A673 (cell line): Measurements from ENCODE around the gene CDH12. TPM values are rescaled to one million over a fixed set of nuclear protein-coding genes. Genes with fewer than 3 reads are reported as not detected.

Source experiments
- BruUV-seq: library from RNA; stranded (reverse); fragments of 400-500 nt; replicated peaks from 2 replicates; lab custom pipeline; 2021; lab: Mats Ljungman, UMichigan
- CTCF ChIA-PET: fragments of 300-600 bp; sonication (Branson Sonifier 250); formaldehyde crosslinking; loops from one replicate; lab custom pipeline; 2022; ENCODE audit warnings: antibody characterized with exemption; lab: Charles Lee
- POLR2A ChIA-PET: fragments of 300-600 bp; sonication (Branson Sonifier 250); formaldehyde crosslinking; loops from one replicate; lab custom pipeline; 2022; ENCODE audit warnings: antibody characterized with exemption; ENCODE audit not compliant: low non-redundant PET; lab: Charles Lee
- DNase-seq: peaks from one replicate; pipeline ENCODE4 v3.0.0-alpha.2; 2015; ENCODE audit warnings: low spot score
- H3K27ac ChIP-seq: fragments of 200-600 bp; sonication (generic); 2 replicates; pipeline ENCODE4 v1.5.1; 2016; ENCODE audit warnings: mixed run types, low read depth, mild to moderate bottlenecking, mixed read lengths, antibody characterized with exemption, low read length; ENCODE audit not compliant: poor library complexity, severe bottlenecking
- H3K27me3 ChIP-seq: fragments of 200-600 bp; sonication (generic); replicated peaks from 2 replicates; pipeline ENCODE4 v1.6.1; 2017; ENCODE audit warnings: mixed run types, low read depth, mild to moderate bottlenecking, mixed read lengths, antibody characterized with exemption, low read length; ENCODE audit not compliant: insufficient read depth, poor library complexity
- H3K36me3 ChIP-seq: fragments of 200-600 bp; sonication (generic); 2 replicates; pipeline ENCODE4 v1.6.1; 2016; ENCODE audit warnings: mixed run types, mild to moderate bottlenecking, mixed read lengths, antibody characterized with exemption, low read length; ENCODE audit not compliant: insufficient read depth, poor library complexity, severe bottlenecking
- H3K4me1 ChIP-seq: fragments of 200-600 bp; sonication (generic); 2 replicates; pipeline ENCODE4 v1.6.1; 2017; ENCODE audit warnings: mixed run types, mild to moderate bottlenecking, mixed read lengths, antibody characterized with exemption, low read length; ENCODE audit not compliant: insufficient read depth, poor library complexity, severe bottlenecking
- H3K4me3 ChIP-seq: fragments of 200-600 bp; sonication (generic); 2 replicates; pipeline ENCODE4 v1.5.1; 2016; ENCODE audit warnings: low read depth, mixed run types, mild to moderate bottlenecking, mixed read lengths, low read length; ENCODE audit not compliant: poor library complexity, severe bottlenecking
- H3K9me3 ChIP-seq: fragments of 200-600 bp; sonication (generic); 2 replicates; pipeline ENCODE4 v1.6.1; 2016; ENCODE audit warnings: mixed run types, low read depth, mild to moderate bottlenecking, mixed read lengths, antibody characterized with exemption, low read length; ENCODE audit not compliant: poor library complexity, severe bottlenecking
- EZH2 ChIP-seq: fragments of 200-600 bp; sonication (generic); IDR thresholded peaks from 2 replicates; pipeline ENCODE4 v1.6.1; 2017; ENCODE audit warnings: borderline replicate concordance, low read depth, mild to moderate bottlenecking, mixed read lengths, antibody characterized with exemption, low read length; ENCODE audit not compliant: poor library complexity, severe bottlenecking
- intact Hi-C: fragments of 100-400 bp; cut with micrococcal nuclease; formaldehyde crosslinking; loops from one replicate; pipeline ENCODE4 v1.10.0; 2022; ENCODE audit not compliant: unreplicated experiment
- total RNA-seq: library from RNA; stranded (reverse); gene quantifications from 2 replicates; pipeline ENCODE4 v1.2.3, GENCODE V29; 2021
- TF ChIP-seq, protein P1 (sequence below): fragments of 300-800, 200-600 bp; sonication (generic); conservative IDR thresholded peaks from 2 replicates; pipeline ENCODE4 v1.5.1; 2017; ENCODE audit warnings: low read depth, mild to moderate bottlenecking, antibody characterized with exemption, low read length, moderate library complexity, mixed read lengths

Gene CDH12
- total RNA-seq, 1 experiment from 2014 or later: 39.5 TPM

DNA sequence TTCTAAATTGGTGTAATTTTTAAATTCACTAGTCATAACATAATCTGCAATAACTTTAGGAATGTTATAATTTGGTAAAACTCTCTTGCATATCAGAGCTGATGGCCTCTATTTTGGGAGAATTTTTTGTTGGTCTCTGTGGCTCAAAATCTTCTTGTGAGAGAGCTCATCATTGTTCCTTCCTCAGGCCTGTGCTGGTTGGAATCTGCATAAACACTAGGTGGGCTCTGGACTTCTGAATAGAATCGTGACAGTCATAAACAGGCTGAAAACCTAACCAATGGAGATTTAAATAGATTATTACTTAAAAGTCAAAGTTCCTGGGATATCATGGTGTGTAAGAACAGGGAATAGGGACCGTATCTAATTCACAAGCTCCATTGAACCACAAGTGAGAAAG lies 1129.6 kb downstream of the CDH12 start:
- H3K36me3 ChIP-seq: no peaks in the 10 kb centered on the region
- POLR2A ChIA-PET: no interaction called here
- BruUV-seq: no TSS peak

DNA sequence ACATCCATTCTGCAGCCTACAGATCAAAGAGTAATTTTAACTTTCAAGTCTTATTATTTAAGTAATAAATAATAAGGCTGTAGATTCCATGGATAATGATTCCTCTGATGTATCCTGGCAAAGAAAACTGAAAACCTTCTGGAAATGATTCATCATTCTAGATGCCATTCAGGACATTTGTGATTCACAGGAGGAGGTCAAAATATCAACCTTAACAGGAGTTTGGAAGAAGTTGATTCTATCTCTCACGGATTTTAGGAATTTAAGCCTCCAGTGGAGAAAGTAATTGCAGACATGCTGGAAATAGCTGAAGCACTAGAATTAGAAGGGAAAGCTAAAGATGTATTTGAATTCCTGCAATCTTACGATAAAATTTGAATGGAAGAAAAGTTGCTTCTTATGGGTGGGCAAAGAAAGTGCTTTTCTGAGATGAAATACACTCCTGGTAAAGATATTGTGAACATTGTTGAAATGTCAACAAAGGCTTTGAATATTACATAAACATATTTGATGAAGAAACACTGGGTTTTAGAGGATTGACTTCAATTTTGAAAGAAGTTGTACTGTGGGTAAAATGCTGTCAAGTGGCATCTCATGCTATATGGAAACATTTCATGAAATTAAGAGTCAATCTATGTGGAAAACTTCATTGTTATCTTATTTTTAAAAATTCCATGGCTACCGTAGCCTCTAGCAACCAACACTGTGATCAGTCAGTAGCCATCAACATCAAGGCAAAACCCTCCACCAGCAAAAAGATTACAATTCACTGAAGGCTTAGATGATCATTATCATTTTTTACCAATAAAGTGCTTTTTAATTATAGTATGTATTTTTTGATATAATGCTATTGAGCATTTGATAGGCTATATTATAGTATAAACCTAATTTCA lies 1141.0 kb downstream of the CDH12 start:
- intact Hi-C loops: no loop called here
- ChIA-PET POLR2A (no interaction called here), CTCF (no interaction called here)

More for the DNA sequence above, 1129.6 kb downstream of the CDH12 start:
- intact Hi-C loops: no loop called here
- Histone ChIP-seq H3K4me3 (no peak overlapping the region), H3K9me3 (no peaks in the 10 kb centered on the region), H3K27me3 (no peaks in the 10 kb centered on the region), H3K27ac (no peak overlapping the region), H3K4me1 (no peaks in the 10 kb centered on the region)
- CTCF ChIA-PET: no interaction called here
- DNase-seq: no peak
- no peak for TF ChIP-seq EZH2
- TF ChIP-seq, protein P1, sequence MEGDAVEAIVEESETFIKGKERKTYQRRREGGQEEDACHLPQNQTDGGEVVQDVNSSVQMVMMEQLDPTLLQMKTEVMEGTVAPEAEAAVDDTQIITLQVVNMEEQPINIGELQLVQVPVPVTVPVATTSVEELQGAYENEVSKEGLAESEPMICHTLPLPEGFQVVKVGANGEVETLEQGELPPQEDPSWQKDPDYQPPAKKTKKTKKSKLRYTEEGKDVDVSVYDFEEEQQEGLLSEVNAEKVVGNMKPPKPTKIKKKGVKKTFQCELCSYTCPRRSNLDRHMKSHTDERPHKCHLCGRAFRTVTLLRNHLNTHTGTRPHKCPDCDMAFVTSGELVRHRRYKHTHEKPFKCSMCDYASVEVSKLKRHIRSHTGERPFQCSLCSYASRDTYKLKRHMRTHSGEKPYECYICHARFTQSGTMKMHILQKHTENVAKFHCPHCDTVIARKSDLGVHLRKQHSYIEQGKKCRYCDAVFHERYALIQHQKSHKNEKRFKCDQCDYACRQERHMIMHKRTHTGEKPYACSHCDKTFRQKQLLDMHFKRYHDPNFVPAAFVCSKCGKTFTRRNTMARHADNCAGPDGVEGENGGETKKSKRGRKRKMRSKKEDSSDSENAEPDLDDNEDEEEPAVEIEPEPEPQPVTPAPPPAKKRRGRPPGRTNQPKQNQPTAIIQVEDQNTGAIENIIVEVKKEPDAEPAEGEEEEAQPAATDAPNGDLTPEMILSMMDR: no peak

DNA sequence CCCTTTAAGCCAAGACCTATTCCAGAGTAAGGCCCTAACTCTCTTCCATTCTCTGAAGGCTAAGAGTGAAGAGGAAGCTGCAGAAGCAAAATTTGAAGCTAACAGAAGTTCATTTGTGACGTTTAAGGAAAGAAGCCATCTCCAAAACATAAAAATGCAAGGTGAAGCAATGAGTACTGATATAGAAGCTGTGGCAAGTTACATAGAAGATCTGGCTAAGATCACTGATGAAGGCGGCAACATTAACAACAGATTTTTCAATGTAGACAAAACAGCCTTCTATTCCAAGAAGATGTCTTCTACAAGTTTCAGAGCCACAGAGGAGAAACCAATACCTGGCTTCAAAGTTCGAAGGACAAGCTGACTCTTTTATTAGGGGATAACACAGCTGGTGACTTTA lies 1143.4 kb downstream of the CDH12 start:
- no TSS peak for BruUV-seq
- TF ChIP-seq, protein P1: no peak
- no peak for TF ChIP-seq EZH2
- Histone ChIP-seq H3K4me3 (no peak overlapping the region), H3K9me3 (no peaks in the 10 kb centered on the region), H3K27me3 (no peaks in the 10 kb centered on the region), H3K4me1 (no peaks in the 10 kb centered on the region), H3K36me3 (no peaks in the 10 kb centered on the region), H3K27ac (no peak overlapping the region)
- DNase-seq: no peak
- CTCF ChIA-PET: no interaction called here
- intact Hi-C loops: no loop called here
- POLR2A ChIA-PET: no interaction called here

More for the DNA sequence above, 1141.0 kb downstream of the CDH12 start:
- Histone ChIP-seq H3K27me3 (no peaks in the 10 kb centered on the region), H3K4me3 (no peak overlapping the region), H3K27ac (no peak overlapping the region), H3K9me3 (no peaks in the 10 kb centered on the region), H3K4me1 (no peaks in the 10 kb centered on the region), H3K36me3 (no peaks in the 10 kb centered on the region)
- TF ChIP-seq, protein P1: no peak
- TF ChIP-seq EZH2: no peak
- peak; percentile 34 for DNase-seq
- no TSS peak for BruUV-seq
